ENCODE data around the gene DCAF15.

DNA sequence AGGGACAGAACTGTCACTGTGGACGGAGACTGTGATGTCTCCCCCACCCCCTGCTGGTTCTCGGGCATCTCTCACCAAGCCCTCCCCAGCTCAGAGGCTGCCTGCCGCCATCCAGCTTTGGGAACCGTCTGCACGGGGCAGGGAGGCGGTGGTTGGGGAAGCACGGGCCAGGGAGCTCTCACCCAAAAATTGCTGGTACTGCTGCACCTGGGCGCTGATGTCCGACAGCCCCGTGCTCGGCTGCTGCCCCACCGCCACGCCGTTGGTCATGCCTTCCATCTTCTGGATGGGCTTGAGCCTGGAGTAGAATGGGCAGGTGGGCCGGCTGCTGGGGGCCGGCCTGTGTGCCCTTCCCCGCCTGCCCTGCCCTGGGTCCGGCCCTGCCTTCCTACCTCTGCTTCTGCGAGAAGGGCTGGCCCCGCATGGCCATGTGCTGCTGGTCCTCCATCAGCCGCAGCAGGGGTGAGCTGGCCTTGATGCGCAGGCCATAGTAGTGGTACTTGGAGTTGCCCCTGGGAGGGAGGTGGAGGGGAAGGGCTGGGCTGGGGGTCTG is 16.1 kb downstream of the DCAF15 start:
- TF ChIP-seq CTCF (IDR thresholded peaks at IDR 0.05; ENCODE audit: low read depth, low read length) = no peak
- TF ChIP-seq EZH2phosphoT487 (IDR thresholded peaks at IDR 0.05; ENCODE audit: low read depth) = no peak

Measured in OCI-LY3 (cell line).